ENCODE results near the gene C10orf120. TPM values are rescaled to one million over a fixed set of nuclear protein-coding genes. Genes with fewer than 3 reads are reported as not detected.

Gene C10orf120
- total and polyA plus RNA-seq, 2 experiments from 2014 or later = not detected

GRCh38 chr10:122692744-122693143 lies 6.9 kb downstream of the C10orf120 start:
- Mint-ChIP-seq H3K9me3 (peaks cover 4% of the 10 kb centered on the region; the same call in 1 of the 3 replicates), H3K36me3 (ENCODE audit: low read depth) (no peaks in the 10 kb centered on the region), H3K27ac (no peak overlapping the region), H3K4me3 (no peak overlapping the region), H3K27me3 (ENCODE audit: insufficient read depth, low read depth, poor library complexity) (no peaks in the 10 kb centered on the region), H3K4me1 (peaks cover 5% of the 10 kb centered on the region; the same call in 2 of the 3 replicates)
- no peak for TF ChIP-seq STAT1 (IDR thresholded peaks at IDR 0.05; ENCODE audit: unreplicated experiment)
- Histone ChIP-seq H3K27me3 (ENCODE audit: insufficient read depth) (no peaks in the 10 kb centered on the region), H3K4me1 (ENCODE audit: insufficient read depth) (no peaks in the 10 kb centered on the region), H3K4me2 (no peak overlapping the region), H3K79me2 (replicated peaks; ENCODE audit: insufficient read depth) (no peaks in the 10 kb centered on the region), H3K27ac (ENCODE audit: low read depth) (no peak overlapping the region), H2AFZ (no peak overlapping the region), H4K20me1 (replicated peaks; ENCODE audit: insufficient read depth) (no peaks in the 10 kb centered on the region), H3K36me3 (ENCODE audit: insufficient read depth) (no peaks in the 10 kb centered on the region), H3K4me3 (no peak overlapping the region), H3F3A (replicated peaks; ENCODE audit: low read depth) (no peaks in the 10 kb centered on the region), H3K9me2 (ENCODE audit: insufficient read depth) (no peaks in the 10 kb centered on the region)
- ATAC-seq (no peak), DNase-seq (ENCODE audit: low spot score) (no peak)

- no peak overlapping the region for H3K4me2 ChIP-seq
- Mint-ChIP-seq H3K9me3 (peaks cover 6% of the 10 kb centered on the region; the same call in 2 of the 3 replicates), H3K27me3 (ENCODE audit: insufficient read depth, low read depth, poor library complexity) (peaks cover 1% of the 10 kb centered on the region), H3K4me1 (peaks cover 5% of the 10 kb centered on the region; the same call in 2 of the 3 replicates), H3K36me3 (ENCODE audit: low read depth) (no peaks in the 10 kb centered on the region), H3K27ac (no peak overlapping the region), H3K4me3 (no peak overlapping the region)
- no peaks in the 10 kb centered on the region for H3K9me2 ChIP-seq (ENCODE audit: insufficient read depth)
- H3K27ac ChIP-seq (ENCODE audit: low read depth) = no peak overlapping the region
- no peaks in the 10 kb centered on the region for H3K27me3 ChIP-seq (ENCODE audit: insufficient read depth)
- no peaks in the 10 kb centered on the region for H3K4me1 ChIP-seq (ENCODE audit: insufficient read depth)
- no peak overlapping the region for H2AFZ ChIP-seq
- no peaks in the 10 kb centered on the region for H4K20me1 ChIP-seq (replicated peaks; ENCODE audit: insufficient read depth)
- no peaks in the 10 kb centered on the region for H3K79me2 ChIP-seq (replicated peaks; ENCODE audit: insufficient read depth)
- H3K4me3 ChIP-seq = no peak overlapping the region
- ATAC-seq (no peak), DNase-seq (ENCODE audit: low spot score) (no peak)
- no peaks in the 10 kb centered on the region for H3K36me3 ChIP-seq (ENCODE audit: insufficient read depth)
- H3F3A ChIP-seq (replicated peaks; ENCODE audit: low read depth) = no peaks in the 10 kb centered on the region
- TF ChIP-seq STAT1 (IDR thresholded peaks at IDR 0.05; ENCODE audit: unreplicated experiment) (no peak), ZNF462 (CRISPR knock-in tag; IDR thresholded peaks at IDR 0.05) (no peak), ZNF331 (CRISPR knock-in tag; IDR thresholded peaks at IDR 0.05; ENCODE audit: low read depth) (no peak), CREB1 (CRISPR knock-in tag; IDR thresholded peaks at IDR 0.05; ENCODE audit: low read depth) (no peak)
These were observed 10.4 kb downstream of the C10orf120 start for GRCh38 chr10:122689146-122689820.

Data from GM23338 (cell line).